Immature natural killer cell (primary cell): ENCODE measurements around the gene PPP1R1C. TPM values are rescaled to one million over a fixed set of nuclear protein-coding genes. Genes with fewer than 3 reads are reported as not detected.

Source experiments
- DNase-seq, 3 donors: peaks; one replicate each; pipeline ENCODE4 v3.0.0; 2022; ENCODE audit warnings: mixed read lengths in 1 of 3
- H3K27ac Mint-ChIP-seq, 6 donors: one replicate each; pipeline ENCODE4 v1.8.0; 2020; ENCODE audit warnings: mixed read lengths in 6 of 6, mild to moderate bottlenecking in 5 of 6, inconsistent platforms in 4 of 6, moderate library complexity in 3 of 6
- H3K27me3 Mint-ChIP-seq, 3 donors: one replicate each; pipeline ENCODE4 v1.8.0; 2020 to 2021; ENCODE audit warnings: low read depth in 3 of 3, mild to moderate bottlenecking in 3 of 3, mixed read lengths in 3 of 3, moderate library complexity in 3 of 3, inconsistent platforms in 1 of 3
- H3K36me3 Mint-ChIP-seq, 3 donors: one replicate each; pipeline ENCODE4 v1.8.0; 2020; ENCODE audit warnings: mixed read lengths in 3 of 3, inconsistent platforms in 2 of 3, mild to moderate bottlenecking in 2 of 3
- H3K4me1 Mint-ChIP-seq, 2 donors: one replicate each; pipeline ENCODE4 v1.8.0; 2020; ENCODE audit warnings: inconsistent platforms in 2 of 2, mild to moderate bottlenecking in 2 of 2, mixed read lengths in 2 of 2, moderate library complexity in 1 of 2
- H3K4me3 Mint-ChIP-seq, 5 donors: one replicate each; pipeline ENCODE4 v1.8.0; 2020; ENCODE audit warnings: mild to moderate bottlenecking in 5 of 5, mixed read lengths in 5 of 5, inconsistent platforms in 3 of 5, moderate library complexity in 3 of 5
- H3K9me3 Mint-ChIP-seq, 6 donors: one replicate each; pipeline ENCODE4 v1.8.0; 2020; ENCODE audit warnings: mild to moderate bottlenecking in 6 of 6, mixed read lengths in 6 of 6, inconsistent platforms in 4 of 6, moderate library complexity in 3 of 6
- polyA plus RNA-seq, 3 donors: library from polyadenylated mRNA; unstranded; fragments of 300-500 nt; fragmentation: Illumina TruSeq; gene quantifications; one replicate each; pipeline ENCODE4 v1.2.3, GENCODE V29; 2021

The PPP1R1C gene
- polyA plus RNA-seq, 3 donors from 2014 or later: not detected

GRCh38 chr2:182148344-182148743 is 162.7 kb downstream of the PPP1R1C start:
- Mint-ChIP-seq H3K9me3 (no peaks in the 10 kb centered on the region), H3K27me3 (peaks cover 0 to 1% (median 0%) of the 10 kb centered on the region in 3 donors), H3K4me3 (no peak overlapping the region), H3K36me3 (no peaks in the 10 kb centered on the region), H3K4me1 (no peaks in the 10 kb centered on the region), H3K27ac (no peak overlapping the region)
- no peak for DNase-seq

GRCh38 chr2:182163878-182164277 is 178.2 kb downstream of the PPP1R1C start:
- DNase-seq: no peak
- no peaks in the 10 kb centered on the region for H3K36me3 Mint-ChIP-seq
- H3K27me3 Mint-ChIP-seq: peaks cover 0 to 3% (median 0%) of the 10 kb centered on the region in 3 donors
- H3K4me3 Mint-ChIP-seq: no peak overlapping the region
- H3K9me3 Mint-ChIP-seq: peaks cover 0 to 2% (median 0%) of the 10 kb centered on the region in 6 donors
- H3K4me1 Mint-ChIP-seq: no peaks in the 10 kb centered on the region
- H3K27ac Mint-ChIP-seq: no peak overlapping the region

GRCh38 chr2:182164686-182165085 is 179.0 kb downstream of the PPP1R1C start:
- no peaks in the 10 kb centered on the region for H3K36me3 Mint-ChIP-seq
- no peak overlapping the region for H3K4me3 Mint-ChIP-seq
- DNase-seq: no peak
- H3K4me1 Mint-ChIP-seq: no peaks in the 10 kb centered on the region
- no peak overlapping the region for H3K27ac Mint-ChIP-seq
- peaks cover 0 to 3% (median 0%) of the 10 kb centered on the region in 3 donors for H3K27me3 Mint-ChIP-seq
- peaks cover 0 to 2% (median 0%) of the 10 kb centered on the region in 6 donors for H3K9me3 Mint-ChIP-seq

DNA sequence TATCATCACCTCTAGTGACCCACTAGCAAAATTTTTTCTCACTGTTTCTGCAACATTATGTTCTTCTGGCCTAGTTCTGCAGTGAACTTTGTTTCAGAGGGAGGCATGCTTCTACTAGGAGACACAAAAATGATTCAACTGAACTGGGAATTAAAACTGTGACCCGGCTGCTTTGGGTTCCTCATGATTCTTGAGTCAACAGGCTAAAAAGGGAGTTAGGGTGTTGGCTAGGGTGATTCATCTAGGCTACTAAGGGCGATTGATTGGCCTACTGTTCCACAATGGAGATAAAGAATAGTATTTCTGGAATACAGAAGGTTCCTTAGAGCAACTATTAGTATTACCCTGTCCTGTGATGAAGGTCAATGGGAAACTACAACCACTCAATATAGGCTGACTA is 179.5 kb downstream of the PPP1R1C start:
- Mint-ChIP-seq H3K27ac (no peak overlapping the region), H3K4me1 (no peaks in the 10 kb centered on the region), H3K4me3 (no peak overlapping the region), H3K9me3 (peaks cover 0 to 2% (median 0%) of the 10 kb centered on the region in 6 donors), H3K27me3 (peaks cover 0 to 3% (median 2%) of the 10 kb centered on the region in 3 donors), H3K36me3 (no peaks in the 10 kb centered on the region)
- no peak for DNase-seq

- no peak overlapping the region for H3K27ac Mint-ChIP-seq
- H3K27me3 Mint-ChIP-seq: peaks cover 0 to 3% (median 2%) of the 10 kb centered on the region in 3 donors
- no peaks in the 10 kb centered on the region for H3K4me1 Mint-ChIP-seq
- peaks cover 0 to 2% (median 0%) of the 10 kb centered on the region in 6 donors for H3K9me3 Mint-ChIP-seq
- DNase-seq: no peak
- no peak overlapping the region for H3K4me3 Mint-ChIP-seq
- H3K36me3 Mint-ChIP-seq: no peaks in the 10 kb centered on the region
These were observed 180.8 kb downstream of the PPP1R1C start for GRCh38 chr2:182166406-182166805.

GRCh38 chr2:182166841-182167240 is 181.2 kb downstream of the PPP1R1C start:
- Mint-ChIP-seq H3K4me3 (no peak overlapping the region), H3K4me1 (no peaks in the 10 kb centered on the region), H3K27me3 (peaks cover 0 to 2% (median 0%) of the 10 kb centered on the region in 3 donors), H3K9me3 (peaks cover 0 to 2% (median 0%) of the 10 kb centered on the region in 6 donors), H3K36me3 (no peaks in the 10 kb centered on the region), H3K27ac (no peak overlapping the region)
- DNase-seq: no peak

Other genes starting within 250 kb of the PPP1R1C start
- 1 to 10 TPM; 3.2 to 9.3 (median 8.7) TPM for gene ITPRID2, start 94.1 kb upstream of the PPP1R1C start, polyA plus RNA-seq